Measurements from ENCODE around the gene KRTAP13-2.

The KRTAP13-2 gene

GRCh38 chr21:30372139-30372770 lies at the start of gene KRTAP13-2:
TSS of gene KRTAP13-2 (minus strand) at chr21:30372271. CDS start at chr21:30372213, 58 bp downstream.
- DNase-seq, result no peak

GRCh38 chr21:30415993-30416392 lies 43.9 kb upstream of the KRTAP13-2 start:
- DNase-seq, result no peak

GRCh38 chr21:30408782-30409494 lies 36.9 kb upstream of the KRTAP13-2 start:
- no peak for DNase-seq

- DNase-seq, result no peak
Measured at GRCh38 chr21:30395731-30396130, 23.7 kb upstream of the KRTAP13-2 start, which contains the start of gene KRTAP13-1. TSS of gene KRTAP13-1 (plus strand) at chr21:30396031. CDS start at chr21:30396087, 56 bp downstream.

- no peak for DNase-seq
Measured at GRCh38 chr21:30391492-30392025, 19.5 kb upstream of the KRTAP13-2 start.

- no peak for DNase-seq
Measured at GRCh38 chr21:30382201-30382600, 10.1 kb upstream of the KRTAP13-2 start.

GRCh38 chr21:30355906-30356305 lies 16.2 kb downstream of the KRTAP13-2 start:
- DNase-seq, result no peak

- no peak for DNase-seq
Measured at GRCh38 chr21:30354308-30355005, 17.6 kb downstream of the KRTAP13-2 start.

GRCh38 chr21:30351534-30351933 lies 20.5 kb downstream of the KRTAP13-2 start:
- DNase-seq, result no peak

- DNase-seq, result no peak
Measured at GRCh38 chr21:30349572-30349971, 22.5 kb downstream of the KRTAP13-2 start.

- no peak for DNase-seq
Measured at GRCh38 chr21:30348506-30348905, 23.6 kb downstream of the KRTAP13-2 start, which contains the start of gene KRTAP23-1. TSS of gene KRTAP23-1 (minus strand) at chr21:30348606. CDS start at chr21:30348606, 0 bp downstream.

- no peak for DNase-seq
Measured at GRCh38 chr21:30345014-30345413, 27.1 kb downstream of the KRTAP13-2 start.

GRCh38 chr21:30340714-30341573 lies 31.1 kb downstream of the KRTAP13-2 start:
- DNase-seq, result peak; percentile 1

- no peak for DNase-seq
Measured at GRCh38 chr21:30338717-30339116, 33.4 kb downstream of the KRTAP13-2 start.

- no peak for DNase-seq
Measured at GRCh38 chr21:30337772-30338171, 34.3 kb downstream of the KRTAP13-2 start.

GRCh38 chr21:30337276-30337744 lies 34.8 kb downstream of the KRTAP13-2 start, which contains the start of gene KRTAP27-1:
TSS of gene KRTAP27-1 (minus strand) at chr21:30337694. CDS start at chr21:30337668, 26 bp downstream.
- no peak for DNase-seq

- no peak for DNase-seq
Measured at GRCh38 chr21:30336596-30336995, 35.5 kb downstream of the KRTAP13-2 start.

- DNase-seq, result no peak
Measured at GRCh38 chr21:30333736-30334135, 38.3 kb downstream of the KRTAP13-2 start.

GRCh38 chr21:30332681-30333080 lies 39.4 kb downstream of the KRTAP13-2 start:
- DNase-seq, result no peak

GRCh38 chr21:30329203-30329875 lies 42.7 kb downstream of the KRTAP13-2 start:
- no peak for DNase-seq

- DNase-seq, result no peak
Measured at GRCh38 chr21:30326390-30326789, 45.7 kb downstream of the KRTAP13-2 start.

All from KG1 (cell line).